H9 (cell line): ENCODE measurements around the gene SIPA1L3. TPM values are rescaled to one million over a fixed set of nuclear protein-coding genes. Genes with fewer than 3 reads are reported as not detected.

Source experiments
- DNase-seq: peaks from one replicate; pipeline ENCODE4 v3.0.0-alpha.2; 2017
- H2AFZ ChIP-seq: one replicate; pipeline ENCODE4 v1.6.1; 2013; ENCODE audit warnings: mild to moderate bottlenecking, low read length, control low read depth, moderate library complexity
- H2AK5ac ChIP-seq: 2 replicates; pipeline ENCODE4 v1.6.1; 2013; ENCODE audit warnings: low read length, control low read depth, mixed read lengths; ENCODE audit not compliant: insufficient read length
- H2BK120ac ChIP-seq: one replicate; pipeline ENCODE4 v1.6.1; 2013; ENCODE audit warnings: low read depth, mild to moderate bottlenecking, low read length, control low read depth, inconsistent platforms; ENCODE audit not compliant: poor library complexity, severe bottlenecking
- H2BK12ac ChIP-seq: 2 replicates; pipeline ENCODE4 v1.6.1; 2013; ENCODE audit warnings: low read length, control low read depth, mixed read lengths, low read depth; ENCODE audit not compliant: insufficient read length
- H2BK15ac ChIP-seq: 2 replicates; pipeline ENCODE4 v1.6.1; 2013; ENCODE audit warnings: low read depth, low read length, control low read depth
- H2BK20ac ChIP-seq: one replicate; pipeline ENCODE4 v1.6.1; 2013; ENCODE audit warnings: low read depth, mild to moderate bottlenecking, low read length, control low read depth, inconsistent platforms; ENCODE audit not compliant: poor library complexity, severe bottlenecking
- H2BK5ac ChIP-seq: 2 replicates; pipeline ENCODE4 v1.6.1; 2013; ENCODE audit warnings: low read length, control low read depth, mixed read lengths; ENCODE audit not compliant: insufficient read length
- H3K14ac ChIP-seq: 2 replicates; pipeline ENCODE4 v1.6.1; 2013; ENCODE audit warnings: low read length, control low read depth; ENCODE audit not compliant: insufficient read depth
- H3K18ac ChIP-seq: 2 replicates; pipeline ENCODE4 v1.6.1; 2013; ENCODE audit warnings: low read depth, mild to moderate bottlenecking, mixed read lengths, low read length, control low read depth; ENCODE audit not compliant: insufficient read length
- H3K23ac ChIP-seq: 2 replicates; pipeline ENCODE4 v1.6.1; 2013; ENCODE audit warnings: low read length, control low read depth, mixed read lengths, low read depth; ENCODE audit not compliant: insufficient read length
- H3K23me2 ChIP-seq: 2 replicates; pipeline ENCODE4 v1.6.1; 2013; ENCODE audit warnings: low read depth, mild to moderate bottlenecking, mixed read lengths, low read length, control low read depth; ENCODE audit not compliant: insufficient read length, poor library complexity, severe bottlenecking
- H3K27ac ChIP-seq: 2 replicates; pipeline ENCODE4 v1.5.1; 2013; ENCODE audit warnings: low read length, control low read depth, mixed read lengths, low read depth; ENCODE audit not compliant: insufficient read length
- H3K27me3 ChIP-seq: 2 replicates; pipeline ENCODE4 v1.6.1; 2013; ENCODE audit warnings: low read length, control low read depth, inconsistent platforms; ENCODE audit not compliant: insufficient read depth
- H3K4ac ChIP-seq: 2 replicates; pipeline ENCODE4 v1.6.1; 2013; ENCODE audit warnings: low read depth, mild to moderate bottlenecking, control low read depth, inconsistent platforms, low read length, moderate library complexity
- H3K4me1 ChIP-seq: 2 replicates; pipeline ENCODE4 v1.6.1; 2013; ENCODE audit warnings: low read length, control low read depth, inconsistent platforms; ENCODE audit not compliant: insufficient read depth
- H3K4me2 ChIP-seq: 2 replicates; pipeline ENCODE4 v1.6.1; 2013; ENCODE audit warnings: low read length, control low read depth, mixed read lengths; ENCODE audit not compliant: insufficient read length, insufficient read depth
- H3K56ac ChIP-seq: 2 replicates; pipeline ENCODE4 v1.6.1; 2013; ENCODE audit warnings: low read depth, mild to moderate bottlenecking, mixed read lengths, low read length, control low read depth; ENCODE audit not compliant: insufficient read length
- H3K79me1 ChIP-seq: 2 replicates; pipeline ENCODE4 v1.6.1; 2013; ENCODE audit warnings: low read depth, mild to moderate bottlenecking, moderate library complexity, low read length, control low read depth, inconsistent platforms; ENCODE audit not compliant: insufficient read depth, poor library complexity, severe bottlenecking
- H3K79me2 ChIP-seq: 2 replicates; pipeline ENCODE4 v1.6.1; 2013; ENCODE audit warnings: low read length, control low read depth, inconsistent platforms; ENCODE audit not compliant: insufficient read depth
- H3K9ac ChIP-seq: 2 replicates; pipeline ENCODE4 v1.6.1; 2013; ENCODE audit warnings: low read length, control low read depth, mixed read lengths; ENCODE audit not compliant: insufficient read length; ENCODE audit errors: extremely low read depth
- H3K9me3 ChIP-seq: one replicate; pipeline ENCODE4 v1.6.1; 2013; ENCODE audit warnings: low read depth, low read length, inconsistent platforms; ENCODE audit not compliant: control insufficient read depth
- H3T11ph ChIP-seq: one replicate; pipeline ENCODE4 v1.6.1; 2013; ENCODE audit warnings: mild to moderate bottlenecking, low read length, control low read depth, inconsistent platforms
- H4K20me1 ChIP-seq: one replicate; pipeline ENCODE4 v1.6.1; 2013; ENCODE audit not compliant: control insufficient read depth, insufficient read length, insufficient read depth
- H4K5ac ChIP-seq: 2 replicates; pipeline ENCODE4 v1.6.1; 2013; ENCODE audit warnings: low read depth, mild to moderate bottlenecking, mixed read lengths, low read length, control low read depth; ENCODE audit not compliant: insufficient read length
- H4K8ac ChIP-seq: replicated peaks from 2 replicates; pipeline ENCODE4 v1.6.1; 2013; ENCODE audit warnings: low read length, control low read depth, mixed read lengths, low read depth; ENCODE audit not compliant: insufficient read length
- H4K91ac ChIP-seq: 2 replicates; pipeline ENCODE4 v1.6.1; 2013; ENCODE audit warnings: low read depth, mild to moderate bottlenecking, moderate library complexity, mixed read lengths, low read length, control low read depth; ENCODE audit not compliant: insufficient read length
- H3K27ac Mint-ChIP-seq, 3 experiments: 2 replicates in 2 of 3; 3 replicates in 1 of 3; pipeline ENCODE4 v1.8.0; 2020 to 2021; ENCODE audit warnings: mixed read lengths in 3 of 3, mild to moderate bottlenecking in 1 of 3, moderate library complexity in 1 of 3
- H3K27me3 Mint-ChIP-seq: 2 replicates; pipeline ENCODE4 v1.8.0; 2021; ENCODE audit warnings: low read depth, mild to moderate bottlenecking, moderate library complexity, mixed read lengths
- H3K36me3 Mint-ChIP-seq, 3 experiments: 2 replicates in 2 of 3; 3 replicates in 1 of 3; pipeline ENCODE4 v1.8.0; 2020 to 2021; ENCODE audit warnings: low read depth in 3 of 3, mixed read lengths in 3 of 3; ENCODE audit not compliant: insufficient read depth in 1 of 3
- H3K4me1 Mint-ChIP-seq, 2 experiments: 2 replicates each; pipeline ENCODE4 v1.8.0; 2020; ENCODE audit warnings: mixed read lengths in 2 of 2
- H3K4me3 Mint-ChIP-seq, 2 experiments: 2 replicates in 1 of 2; 3 replicates in 1 of 2; pipeline ENCODE4 v1.8.0; 2020 to 2021; ENCODE audit warnings: mild to moderate bottlenecking in 2 of 2, mixed read lengths in 2 of 2, moderate library complexity in 1 of 2
- H3K9me3 Mint-ChIP-seq, 2 experiments: 2 replicates in 1 of 2; 3 replicates in 1 of 2; pipeline ENCODE4 v1.8.0; 2020; ENCODE audit warnings: mild to moderate bottlenecking in 2 of 2, mixed read lengths in 2 of 2, moderate library complexity in 1 of 2
- WGBS: extraction: QIAGEN DNeasy Blood & Tissue Kit; methylation state at CpG from one replicate; pipeline ENCODE4 v1.1.7; 2013; ENCODE audit warnings: missing lambda C conversion rate, low lambda C conversion rate, mixed read lengths; ENCODE audit not compliant: insufficient read length; ENCODE audit errors: extremely low coverage; 5-methylcytosine and 5-hydroxymethylcytosine counted together
- total RNA-seq: library from RNA; stranded (reverse); gene quantifications from 2 replicates; pipeline ENCODE4 v1.2.1, GENCODE V29; 2021
- TF ChIP-seq, protein P1 (sequence below): fragments of 200-600 bp; sonication (generic); conservative IDR thresholded peaks from 3 replicates; pipeline ENCODE4 v1.8.0; 2021; ENCODE audit warnings: antibody characterized with exemption, mild to moderate bottlenecking

SIPA1L3 gene
- total RNA-seq, 1 experiment from 2014 or later = 40.1 TPM

DNA sequence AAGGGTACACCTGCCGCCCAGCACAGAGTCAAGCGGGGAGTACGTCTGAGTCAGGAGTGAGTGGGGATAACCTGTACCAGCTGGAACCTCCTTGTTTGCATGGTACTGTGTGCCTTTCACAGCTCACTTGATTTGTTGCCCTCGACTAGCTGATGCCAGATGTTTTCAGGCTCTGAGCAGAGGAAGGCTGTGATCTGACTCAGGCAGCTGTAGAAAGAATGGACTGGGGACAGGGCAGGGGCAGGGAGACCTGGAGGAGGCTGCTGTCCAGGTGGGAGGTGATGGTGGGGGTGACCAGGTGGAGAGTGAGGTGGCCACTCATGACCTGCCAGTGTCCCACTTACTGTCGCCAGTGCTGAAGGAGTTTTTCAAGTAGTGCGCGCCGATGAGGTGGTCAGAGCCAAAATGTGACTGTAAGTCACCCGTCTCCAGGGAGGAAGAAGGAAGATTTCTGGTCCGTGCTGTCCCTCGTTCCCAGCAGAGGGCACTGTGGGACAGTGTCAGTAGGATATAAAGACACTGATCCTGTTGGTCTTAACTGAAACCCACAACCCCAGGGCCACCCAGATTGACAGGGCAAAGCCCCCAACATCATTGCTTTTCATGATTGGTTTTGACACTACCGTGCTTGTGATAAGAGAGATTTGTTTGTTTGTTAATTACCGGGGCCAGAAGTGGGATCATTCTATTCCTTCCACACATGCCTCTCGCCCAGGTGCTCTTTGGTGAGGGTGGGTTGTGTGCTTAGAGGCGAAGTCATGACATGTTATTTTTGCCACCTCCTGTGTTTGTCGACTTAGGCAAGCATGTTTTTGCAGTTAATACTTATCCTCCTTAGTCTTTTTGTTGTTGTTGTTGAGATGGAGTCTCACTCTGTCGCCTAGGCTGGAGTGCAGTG lies 188.7 kb downstream of the SIPA1L3 start:
- TF ChIP-seq, protein P1, sequence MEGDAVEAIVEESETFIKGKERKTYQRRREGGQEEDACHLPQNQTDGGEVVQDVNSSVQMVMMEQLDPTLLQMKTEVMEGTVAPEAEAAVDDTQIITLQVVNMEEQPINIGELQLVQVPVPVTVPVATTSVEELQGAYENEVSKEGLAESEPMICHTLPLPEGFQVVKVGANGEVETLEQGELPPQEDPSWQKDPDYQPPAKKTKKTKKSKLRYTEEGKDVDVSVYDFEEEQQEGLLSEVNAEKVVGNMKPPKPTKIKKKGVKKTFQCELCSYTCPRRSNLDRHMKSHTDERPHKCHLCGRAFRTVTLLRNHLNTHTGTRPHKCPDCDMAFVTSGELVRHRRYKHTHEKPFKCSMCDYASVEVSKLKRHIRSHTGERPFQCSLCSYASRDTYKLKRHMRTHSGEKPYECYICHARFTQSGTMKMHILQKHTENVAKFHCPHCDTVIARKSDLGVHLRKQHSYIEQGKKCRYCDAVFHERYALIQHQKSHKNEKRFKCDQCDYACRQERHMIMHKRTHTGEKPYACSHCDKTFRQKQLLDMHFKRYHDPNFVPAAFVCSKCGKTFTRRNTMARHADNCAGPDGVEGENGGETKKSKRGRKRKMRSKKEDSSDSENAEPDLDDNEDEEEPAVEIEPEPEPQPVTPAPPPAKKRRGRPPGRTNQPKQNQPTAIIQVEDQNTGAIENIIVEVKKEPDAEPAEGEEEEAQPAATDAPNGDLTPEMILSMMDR = peak; percentile 85
- no peak overlapping the region for H3K4ac ChIP-seq
- no peaks in the 10 kb centered on the region for H3K79me2 ChIP-seq
- Mint-ChIP-seq H3K9me3 (peaks cover 7 to 8% of the 10 kb centered on the region in 2 experiments), H3K36me3 (peaks cover 19 to 35% (median 25%) of the 10 kb centered on the region in 3 experiments; a peak in 6 of 7 replicates), H3K27ac (peak overlapping the region in 2 of 3 experiments; percentile 65 to 90; a peak in 4 of 7 replicates), H3K27me3 (no peaks in the 10 kb centered on the region), H3K4me1 (peaks cover 5 to 13% of the 10 kb centered on the region in 2 experiments), H3K4me3 (no peak overlapping the region)
- no peak overlapping the region for H3K27ac ChIP-seq
- H3K4me2 ChIP-seq = no peak overlapping the region
- peak; percentile 83 for DNase-seq
- no peak overlapping the region for H2AK5ac ChIP-seq
- no peaks in the 10 kb centered on the region for H3K23me2 ChIP-seq
- H2BK12ac ChIP-seq = no peak overlapping the region
- H4K20me1 ChIP-seq = no peaks in the 10 kb centered on the region
- H4K91ac ChIP-seq = no peak overlapping the region
- peaks cover 11% of the 10 kb centered on the region for H3K9me3 ChIP-seq
- no peak overlapping the region for H2AFZ ChIP-seq
- no peaks in the 10 kb centered on the region for H3K27me3 ChIP-seq
- no CpG with 5 or more reads among the region's 17 CpGs for WGBS
- no peak overlapping the region for H3K56ac ChIP-seq
- H2BK15ac ChIP-seq = no peak overlapping the region
- H3K79me1 ChIP-seq = no peaks in the 10 kb centered on the region
- H3K4me1 ChIP-seq = no peaks in the 10 kb centered on the region
- no peak overlapping the region for H2BK120ac ChIP-seq
- no peak overlapping the region for H2BK5ac ChIP-seq
- no peak overlapping the region for H4K8ac ChIP-seq
- no peak overlapping the region for H4K5ac ChIP-seq
- no peak overlapping the region for H2BK20ac ChIP-seq
- H3K23ac ChIP-seq = no peak overlapping the region
- H3K18ac ChIP-seq = no peak overlapping the region
- no peak overlapping the region for H3K14ac ChIP-seq
- H3T11ph ChIP-seq = no peak overlapping the region
- H3K9ac ChIP-seq = no peak overlapping the region
